HG02840 (cell line): ENCODE data around the gene HPGD.

ENCODE experiments used
- ATAC-seq: cut with Tn5 transposase; IDR thresholded peaks from one replicate; pipeline ENCODE4 v1.9.1; 2021; ENCODE audit warnings: mild to moderate bottlenecking, moderate library complexity, moderate number of reproducible peaks; ENCODE audit not compliant: unreplicated experiment, low FRiP score

HPGD gene

GRCh38 chr4:174483792-174484191, 38.5 kb downstream of the HPGD start:
- ATAC-seq = no peak

- no peak for ATAC-seq
Observed at GRCh38 chr4:174479140-174479539, 43.1 kb downstream of the HPGD start.

DNA sequence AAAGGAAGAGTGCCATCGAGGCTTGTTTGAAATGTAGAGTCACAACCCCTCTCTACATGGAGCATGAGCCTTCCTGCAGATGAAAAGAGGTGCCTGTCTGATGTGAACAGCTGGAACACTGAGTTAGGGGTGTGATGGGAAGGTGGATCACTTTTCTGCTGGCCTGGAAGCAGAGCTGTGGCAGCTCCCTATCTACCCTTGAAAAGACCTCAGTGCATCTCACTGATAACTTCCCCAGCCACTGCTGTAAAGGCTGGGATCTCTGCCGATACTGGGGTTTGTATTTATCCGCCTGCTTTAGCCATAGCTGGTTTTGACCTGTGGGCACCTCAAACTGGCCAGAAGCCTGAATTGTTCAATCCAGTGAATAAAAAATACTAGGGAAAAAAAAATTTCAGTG, 46.8 kb downstream of the HPGD start:
- ATAC-seq = no peak

- ATAC-seq = no peak
Observed at GRCh38 chr4:174474457-174475075, 47.7 kb downstream of the HPGD start.

GRCh38 chr4:174467107-174467506, 55.2 kb downstream of the HPGD start:
- no peak for ATAC-seq

DNA sequence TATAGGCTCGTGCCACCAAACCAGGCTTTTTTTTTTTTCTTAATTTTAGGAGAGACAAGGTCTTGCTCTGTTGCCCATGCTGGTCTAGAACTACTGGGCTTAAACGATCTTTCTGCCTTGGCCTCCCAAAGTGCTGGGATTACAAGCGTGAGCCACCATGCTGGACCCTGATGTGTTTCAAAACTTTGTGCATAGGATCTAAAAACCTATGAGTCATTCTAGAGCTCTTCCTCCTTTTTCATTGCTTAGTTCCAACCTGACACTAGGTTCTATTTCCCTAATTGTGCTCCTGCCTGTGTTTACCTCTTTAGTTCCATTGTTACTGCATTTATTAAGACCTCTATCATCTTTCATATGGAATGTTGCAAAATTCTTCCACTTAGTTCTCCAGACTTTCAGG, 57.3 kb downstream of the HPGD start:
- ATAC-seq = no peak

- ATAC-seq = no peak
Observed at GRCh38 chr4:174461466-174462106, 60.7 kb downstream of the HPGD start.

- ATAC-seq = no peak
Observed at GRCh38 chr4:174460684-174461083, 61.6 kb downstream of the HPGD start.

DNA sequence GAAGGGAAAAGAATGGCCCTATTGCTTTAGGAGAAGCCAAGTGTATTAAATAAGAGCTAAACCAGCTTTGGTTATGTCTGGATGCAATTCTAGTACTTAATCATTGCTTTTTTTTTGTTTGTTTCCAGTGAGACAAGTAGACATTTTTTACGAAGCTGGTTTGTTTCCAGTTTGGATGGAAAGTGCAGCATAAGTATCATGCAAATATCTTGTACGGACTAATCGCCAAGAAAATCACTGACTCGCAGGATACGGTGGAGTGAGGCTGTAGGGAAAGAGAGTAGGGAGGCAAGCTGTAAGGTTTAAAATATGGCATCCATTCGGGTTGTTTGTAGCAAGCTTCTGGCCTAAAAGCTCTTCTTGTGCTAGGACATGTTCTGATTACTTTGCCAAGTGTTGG, 64.8 kb downstream of the HPGD start:
- ATAC-seq = no peak

- no peak for ATAC-seq
Observed at GRCh38 chr4:174454815-174455473, 67.3 kb downstream of the HPGD start.

GRCh38 chr4:174451718-174452296, 70.5 kb downstream of the HPGD start:
- ATAC-seq = no peak

GRCh38 chr4:174450786-174451125, 71.5 kb downstream of the HPGD start:
- no peak for ATAC-seq

DNA sequence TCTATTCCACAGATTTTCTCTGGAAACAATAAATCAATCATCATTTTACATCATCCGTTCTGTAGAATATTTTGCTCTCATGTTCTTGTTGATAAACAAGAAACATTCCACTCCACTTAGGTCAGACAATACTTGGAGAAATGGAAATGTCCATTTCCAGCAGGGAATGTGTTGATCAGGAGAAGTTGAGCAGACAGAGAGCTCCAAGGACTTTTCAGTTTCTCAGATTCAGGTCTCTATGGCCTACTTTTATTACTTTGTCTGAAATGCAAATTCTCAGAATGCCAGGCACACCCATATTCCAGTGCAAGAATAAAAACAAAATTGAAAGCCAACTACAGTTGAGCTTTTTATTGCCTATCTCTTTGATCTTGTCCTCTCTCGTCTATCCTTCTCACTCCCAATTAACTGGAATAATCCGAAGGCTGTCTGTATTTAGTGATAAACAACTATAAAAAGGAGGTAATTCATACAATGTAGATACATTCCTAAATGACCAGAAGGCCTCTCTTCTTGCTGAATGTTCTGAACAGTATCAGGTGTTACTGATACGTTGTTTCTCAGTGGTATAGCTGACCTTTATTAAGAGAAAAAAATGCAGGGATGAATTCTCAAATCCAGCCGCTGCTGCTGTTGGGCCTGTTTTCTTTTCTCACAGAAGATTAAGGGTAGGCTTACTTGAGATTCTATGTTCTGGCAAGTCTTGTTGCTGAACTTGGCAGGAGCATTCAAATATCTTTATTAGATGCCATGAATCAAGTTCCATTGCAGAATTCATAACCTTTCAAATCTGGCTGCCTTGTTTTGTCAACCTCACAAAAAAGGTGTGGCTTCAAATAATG, 72.1 kb downstream of the HPGD start:
- no peak for ATAC-seq

- no peak for ATAC-seq
Observed at GRCh38 chr4:174449152-174449551, 73.1 kb downstream of the HPGD start.

- ATAC-seq = no peak
Observed at GRCh38 chr4:174444390-174444789, 77.9 kb downstream of the HPGD start.
